GM12878 (cell line): Measurements from ENCODE around the gene WDR38. TPM values are rescaled to one million over a fixed set of nuclear protein-coding genes. Genes with fewer than 3 reads are reported as not detected.

Experiments used
- ATAC-seq: fragments of 200-7000 bp; cut with Tn5 transposase; 3 replicates; pipeline ENCODE4 v1.9.1; 2020; ENCODE audit warnings: mild to moderate bottlenecking, moderate library complexity
- BruUV-seq: library from RNA; stranded (reverse); fragments of 400-500 nt; replicated peaks from 2 replicates; lab custom pipeline; 2021; lab: Mats Ljungman, UMichigan
- CTCF ChIA-PET: fragments of 300-600 bp; sonication (Branson Sonifier 250); formaldehyde crosslinking; extraction: SDS; loops from one replicate; lab custom pipeline; 2021; ENCODE audit warnings: inconsistent platforms; lab: Yijun Ruan, JAX
- POLR2A ChIA-PET: fragments of 350-600 bp; formaldehyde crosslinking; extraction: SDS; loops from one replicate; lab custom pipeline; 2021; ENCODE audit warnings: inconsistent platforms; lab: Charles Lee
- RAD21 ChIA-PET: fragments of 300-600 bp; sonication (Branson Sonifier 250); formaldehyde crosslinking; loops from one replicate; lab custom pipeline; 2023; ENCODE audit warnings: antibody characterized with exemption; ENCODE audit not compliant: unreplicated experiment; lab: Charles Lee
- SMC1A ChIA-PET: fragments of 300-600 bp; sonication (Branson Sonifier 250); formaldehyde crosslinking; loops from one replicate; lab custom pipeline; 2023; ENCODE audit not compliant: unreplicated experiment, uncharacterized antibody; lab: Charles Lee
- DNase-seq: peaks from one replicate; pipeline ENCODE4 v3.0.0-alpha.2; 2011; ENCODE audit warnings: low read depth, low spot score
- FAIRE-seq: peaks from 3 replicates; lab custom pipeline; 2011; peaks lifted over from hg19 to GRCh38; lab: Jason Lieb, UNC
- H2AFZ ChIP-seq: 2 replicates; pipeline ENCODE4 v1.6.0; 2011; ENCODE audit warnings: low read depth, low read length, control low read depth; ENCODE audit not compliant: control insufficient read depth
- H3K27ac ChIP-seq: 2 replicates; pipeline ENCODE4 v1.5.1; 2011; ENCODE audit warnings: control low read depth; ENCODE audit not compliant: control insufficient read depth, insufficient read depth
- H3K27me3 ChIP-seq, 2 experiments: replicated peaks in 1 of 2; 2 replicates each; pipeline versions ENCODE4 v1.6.0 to v1.6.1; 2011; ENCODE audit warnings: low read length in 1 of 2; ENCODE audit not compliant: control insufficient read depth in 2 of 2, insufficient read depth in 2 of 2
- H3K36me3 ChIP-seq, 2 experiments: 2 replicates each; pipeline ENCODE4 v1.5.1; 2011; ENCODE audit warnings: low read length in 1 of 2; ENCODE audit not compliant: control insufficient read depth in 2 of 2, insufficient read depth in 2 of 2
- H3K4me1 ChIP-seq: 2 replicates; pipeline ENCODE4 v1.6.1; 2011; ENCODE audit warnings: mild to moderate bottlenecking, low read length, moderate library complexity, mixed read lengths; ENCODE audit not compliant: control insufficient read depth, insufficient read depth
- H3K4me2 ChIP-seq: 2 replicates; pipeline ENCODE4 v1.6.0; 2011; ENCODE audit warnings: control low read depth; ENCODE audit not compliant: control insufficient read depth, insufficient read depth
- H3K4me3 ChIP-seq: fragments of 200-600 bp; sonication (generic); 2 replicates; pipeline ENCODE4 v1.5.1; 2016
- H3K79me2 ChIP-seq: 2 replicates; pipeline ENCODE4 v1.6.0; 2011; ENCODE audit warnings: low read length; ENCODE audit not compliant: control insufficient read depth, insufficient read depth
- H3K9ac ChIP-seq: 2 replicates; pipeline ENCODE4 v1.8.0; 2011; ENCODE audit warnings: low read length, control low read depth, mixed read lengths; ENCODE audit not compliant: control insufficient read depth, insufficient read depth
- H3K9me3 ChIP-seq: replicated peaks from 3 replicates; pipeline ENCODE4 v1.5.1; 2011; ENCODE audit warnings: mild to moderate bottlenecking, low read length; ENCODE audit not compliant: control insufficient read depth, insufficient read depth
- H4K20me1 ChIP-seq: 2 replicates; pipeline ENCODE4 v1.6.0; 2011; ENCODE audit not compliant: control insufficient read depth, insufficient read depth
- BRCA1 ChIP-seq: IDR thresholded peaks from 2 replicates; pipeline ENCODE4 v1.6.1; 2011; ENCODE audit warnings: low read depth, low read length, improper control_type of control experiment
- CBFB ChIP-seq: IDR thresholded peaks from 2 replicates; pipeline ENCODE4 v1.6.1; 2016; ENCODE audit warnings: antibody characterized with exemption, low read depth
- CEBPB ChIP-seq, 2 experiments: fragments of 150-350 bp in 1 of 2; IDR thresholded peaks; 2 replicates each; pipeline ENCODE4 v1.6.1; 2012 to 2014; ENCODE audit warnings: low read depth in 2 of 2, low read length in 2 of 2, borderline replicate concordance in 1 of 2, inconsistent platforms in 1 of 2
- FOS ChIP-seq: IDR thresholded peaks from 3 replicates; pipeline ENCODE4 v1.6.1; 2011; ENCODE audit warnings: borderline replicate concordance; ENCODE audit not compliant: insufficient read length; ENCODE audit errors: extremely low read depth
- HDAC6 ChIP-seq: fragments of 200-600 bp; sonication (generic); IDR thresholded peaks from one replicate; pipeline ENCODE4 v1.8.0; 2017; ENCODE audit warnings: antibody characterized with exemption; ENCODE audit not compliant: unreplicated experiment
- HDGF ChIP-seq: fragments of 450-650 bp; IDR thresholded peaks from 2 replicates; pipeline ENCODE4 v1.6.1; 2016; ENCODE audit warnings: antibody characterized with exemption
- IRF4 ChIP-seq: IDR thresholded peaks from 2 replicates; pipeline ENCODE4 v1.6.1; 2011; ENCODE audit warnings: low read depth, low read length
- JUNB ChIP-seq: IDR thresholded peaks from 2 replicates; pipeline ENCODE4 v1.6.1; 2016; ENCODE audit warnings: antibody characterized with exemption, mild to moderate bottlenecking
- MXI1 ChIP-seq: fragments of 150-350 bp; IDR thresholded peaks from 2 replicates; pipeline ENCODE4 v1.6.1; 2011; ENCODE audit warnings: low read depth, mild to moderate bottlenecking, inconsistent platforms, low read length, improper control_type of control experiment
- MYB ChIP-seq: fragments of 150-350 bp; IDR thresholded peaks from 2 replicates; pipeline ENCODE4 v1.6.1; 2014; ENCODE audit warnings: mild to moderate bottlenecking, low read depth, low read length, borderline replicate concordance
- NFIC ChIP-seq: IDR thresholded peaks from 2 replicates; pipeline ENCODE4 v1.6.1; 2012; ENCODE audit warnings: low read depth, mild to moderate bottlenecking, inconsistent platforms, low read length, moderate library complexity
- PBX3 ChIP-seq: IDR thresholded peaks from 2 replicates; pipeline ENCODE4 v1.6.1; 2011; ENCODE audit warnings: mild to moderate bottlenecking, low read depth, low read length, moderate library complexity; ENCODE audit not compliant: insufficient replicate concordance
- POLR2A ChIP-seq: IDR thresholded peaks from 2 replicates; pipeline ENCODE4 v1.6.1; 2011; ENCODE audit warnings: low read depth, mild to moderate bottlenecking, low read length
- POLR2AphosphoS2 ChIP-seq: IDR thresholded peaks from 2 replicates; pipeline ENCODE4 v1.6.1; 2011; ENCODE audit warnings: low read depth, mild to moderate bottlenecking, low read length, improper control_type of control experiment, moderate library complexity
- SIX5 ChIP-seq: IDR thresholded peaks from 2 replicates; pipeline ENCODE4 v1.6.1; 2011; ENCODE audit warnings: mild to moderate bottlenecking, low read depth, low read length, moderate library complexity; ENCODE audit not compliant: severe bottlenecking
- SMARCA5 ChIP-seq: fragments of 450-650 bp; IDR thresholded peaks from 2 replicates; pipeline ENCODE4 v1.6.1; 2017; ENCODE audit warnings: mild to moderate bottlenecking
- SMC3 ChIP-seq: IDR thresholded peaks from 2 replicates; pipeline ENCODE4 v1.6.1; 2011; ENCODE audit warnings: low read length, improper control_type of control experiment, borderline replicate concordance
- SUZ12 ChIP-seq: fragments of 200-600 bp; sonication (generic); IDR thresholded peaks from one replicate; pipeline ENCODE4 v1.6.1; 2018; ENCODE audit warnings: antibody characterized with exemption, mild to moderate bottlenecking; ENCODE audit not compliant: unreplicated experiment
- TCF12 ChIP-seq: IDR thresholded peaks from 2 replicates; pipeline ENCODE4 v1.6.1; 2011; ENCODE audit warnings: low read depth, mild to moderate bottlenecking, low read length
- WRNIP1 ChIP-seq: IDR thresholded peaks from 2 replicates; pipeline ENCODE4 v1.6.1; 2011; ENCODE audit warnings: low read depth, low read length, improper control_type of control experiment, borderline replicate concordance
- ZNF274 ChIP-seq: IDR thresholded peaks from one replicate; pipeline ENCODE4 v1.8.0; 2011; ENCODE audit not compliant: insufficient read length, insufficient read depth
- WGBS: methylation state at CpG from one replicate; pipeline ENCODE4 v1.1.6; 2016; ENCODE audit warnings: low lambda C conversion rate; ENCODE audit not compliant: insufficient replicate concordance, insufficient coverage; ENCODE audit errors: missing lambda C conversion rate; 5-methylcytosine and 5-hydroxymethylcytosine counted together
- in situ Hi-C: fragments of 300-500 bp; cut with MboI; formaldehyde crosslinking; loops from 9 replicates; pipeline ENCODE4 v1.14.3; 2018; ENCODE audit warnings: mixed read lengths
- intact Hi-C: fragments of 100-400 bp; cut with micrococcal nuclease; formaldehyde crosslinking; loops from one replicate; pipeline ENCODE4 v1.14.2; 2022; ENCODE audit not compliant: unreplicated experiment
- polyA plus RNA-seq, 11 experiments: library from polyadenylated mRNA; depleted of rRNA in 4 of 11; unstranded in 6 of 11; stranded (reverse) in 5 of 11; fragments of >200 nt; fragmentation: Nextera tagmentation in 4 of 11; fragmentation: Illumina TruSeq in 1 of 11; extraction: Ambion mirVana in 4 of 11; extraction: Trizol in 1 of 11; gene quantifications; 1 replicate in 1 of 11; 2 replicates in 10 of 11; pipeline versions ENCODE4 v1.2.1 to v1.2.3, GENCODE V29; 2011 to 2016; ENCODE audit warnings: inconsistent platforms in 2 of 11, missing spikeins in 2 of 11, low read depth in 1 of 11
- total RNA-seq, 4 experiments: library from RNA; depleted of rRNA in 3 of 4; stranded (reverse); fragments of >200 nt in 3 of 4; fragmentation: Illumina TruSeq in 1 of 4; extraction: Trizol in 1 of 4; gene quantifications; 2 replicates each; pipeline versions ENCODE4 v1.2.1 to v1.2.3, GENCODE V29; 2013 to 2021
- TF ChIP-seq, protein P1 (sequence below): fragments of 450-650 bp; IDR thresholded peaks from 2 replicates; pipeline ENCODE4 v1.6.1; 2014; ENCODE audit warnings: mild to moderate bottlenecking
- TF ChIP-seq, protein P2 (sequence below): IDR thresholded peaks from 2 replicates; pipeline ENCODE4 v1.6.1; 2011; ENCODE audit warnings: borderline replicate concordance, low read depth, mild to moderate bottlenecking, moderate library complexity, mixed read lengths, low read length; ENCODE audit not compliant: insufficient read depth; ENCODE audit errors: extremely low read length

WDR38 gene
- total and polyA plus RNA-seq, 10 of the 15 experiments (the other 5 are each of a cell fraction or from before 2014, with no cell fraction given) = not detected

DNA sequence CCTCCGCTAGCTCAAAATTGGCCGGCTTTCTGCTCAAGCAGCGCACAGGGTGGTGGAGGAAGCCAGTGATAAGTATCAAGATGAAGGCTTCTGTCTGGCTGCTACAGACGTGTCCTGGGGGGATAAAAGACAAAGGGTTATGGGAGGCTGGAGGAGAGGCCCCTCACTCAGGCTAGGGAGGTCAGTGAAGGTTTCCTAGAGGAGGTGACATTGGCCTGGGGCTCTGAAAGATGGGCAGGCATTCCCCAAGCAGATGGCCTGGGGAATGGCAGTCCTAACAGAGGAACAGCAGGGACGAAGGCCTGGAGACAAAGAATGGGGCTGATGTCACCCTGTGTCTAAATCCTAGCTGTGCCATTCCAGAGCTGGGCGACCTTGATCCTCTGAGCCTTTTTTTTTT lies 44.0 kb upstream of the WDR38 start (continued):
- TF ChIP-seq CEBPB (IDR thresholded peaks at IDR 0.05; ENCODE audit: borderline replicate concordance in 1 of 2, low read depth in 2 of 2, low read length in 2 of 2) (no peak), JUNB (no peak), HDAC6 (no peak)
- TF ChIP-seq, protein P1, sequence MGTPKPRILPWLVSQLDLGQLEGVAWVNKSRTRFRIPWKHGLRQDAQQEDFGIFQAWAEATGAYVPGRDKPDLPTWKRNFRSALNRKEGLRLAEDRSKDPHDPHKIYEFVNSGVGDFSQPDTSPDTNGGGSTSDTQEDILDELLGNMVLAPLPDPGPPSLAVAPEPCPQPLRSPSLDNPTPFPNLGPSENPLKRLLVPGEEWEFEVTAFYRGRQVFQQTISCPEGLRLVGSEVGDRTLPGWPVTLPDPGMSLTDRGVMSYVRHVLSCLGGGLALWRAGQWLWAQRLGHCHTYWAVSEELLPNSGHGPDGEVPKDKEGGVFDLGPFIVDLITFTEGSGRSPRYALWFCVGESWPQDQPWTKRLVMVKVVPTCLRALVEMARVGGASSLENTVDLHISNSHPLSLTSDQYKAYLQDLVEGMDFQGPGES = no peak
- TF ChIP-seq, all 136 proteins: peak for 0

- Histone ChIP-seq H3K4me1 (no peaks in the 10 kb centered on the region), H3K79me2 (no peaks in the 10 kb centered on the region), H3K36me3 (no peaks in the 10 kb centered on the region), H3K9ac (no peak overlapping the region), H3K4me2 (no peak overlapping the region), H3K27ac (no peak overlapping the region), H2AFZ (no peak overlapping the region), H3K4me3 (no peak overlapping the region), H4K20me1 (no peaks in the 10 kb centered on the region), H3K27me3 (no peaks in the 10 kb centered on the region), H3K9me3 (no peaks in the 10 kb centered on the region)
- in situ Hi-C loops (no loop called here), intact Hi-C loops (no loop called here)
- TF ChIP-seq HDGF (no peak), FOS (no peak), SUZ12 (no peak), SIX5 (no peak), NFIC (no peak), MXI1 (no peak), TCF12 (no peak), IRF4 (no peak), CBFB (no peak), WRNIP1 (no peak), POLR2A (no peak), MYB (no peak), SMC3 (no peak), POLR2AphosphoS2 (no peak), SMARCA5 (no peak), BRCA1 (no peak), PBX3 (no peak), ZNF274 (no peak)
- TF ChIP-seq, protein P2, sequence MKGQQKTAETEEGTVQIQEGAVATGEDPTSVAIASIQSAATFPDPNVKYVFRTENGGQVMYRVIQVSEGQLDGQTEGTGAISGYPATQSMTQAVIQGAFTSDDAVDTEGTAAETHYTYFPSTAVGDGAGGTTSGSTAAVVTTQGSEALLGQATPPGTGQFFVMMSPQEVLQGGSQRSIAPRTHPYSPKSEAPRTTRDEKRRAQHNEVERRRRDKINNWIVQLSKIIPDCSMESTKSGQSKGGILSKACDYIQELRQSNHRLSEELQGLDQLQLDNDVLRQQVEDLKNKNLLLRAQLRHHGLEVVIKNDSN = no peak
- 88% methylated on average over 53 of the region's 60 CpGs for WGBS
- ChIA-PET POLR2A (no interaction called here), CTCF (interaction anchor here (0.5 to 1.1 kb wide), 2 partner anchors 8 to 352 kb away, joined by 3 read pairs; no protein-coding TSS in a partner anchor), SMC1A (no interaction called here), RAD21 (no interaction called here)
- DNase-seq (no peak), ATAC-seq (no peak), FAIRE-seq (no peak)
- BruUV-seq = no TSS peak
Measured at GRCh38 chr9:124809741-124810500, 43.3 kb upstream of the WDR38 start.
